Muscle of leg (tissue), 11 donors: Measurements from ENCODE around the gene KRT80. TPM values are rescaled to one million over a fixed set of nuclear protein-coding genes. Genes with fewer than 3 reads are reported as not detected.

Source experiments
- DNase-seq: peaks from one replicate; pipeline ENCODE4 v3.0.0; 2013
- H3K27ac ChIP-seq: one replicate; pipeline ENCODE4 v1.5.1; 2013; ENCODE audit warnings: mild to moderate bottlenecking, low read length, control low read depth
- H3K27me3 ChIP-seq: one replicate; pipeline ENCODE4 v1.6.1; 2013; ENCODE audit warnings: low read length; ENCODE audit not compliant: control insufficient read depth, insufficient read depth
- H3K36me3 ChIP-seq: one replicate; pipeline ENCODE4 v1.6.1; 2013; ENCODE audit warnings: low read length; ENCODE audit not compliant: control insufficient read depth, insufficient read depth
- H3K4me1 ChIP-seq: one replicate; pipeline ENCODE4 v1.6.1; 2013; ENCODE audit warnings: low read length; ENCODE audit not compliant: control insufficient read depth, insufficient read depth
- H3K4me3 ChIP-seq: one replicate; pipeline ENCODE4 v1.5.1; 2013; ENCODE audit warnings: low read length, control low read depth
- H3K9me3 ChIP-seq: replicated peaks from 2 replicates; pipeline ENCODE4 v1.6.1; 2013; ENCODE audit warnings: low read depth, low read length; ENCODE audit not compliant: control insufficient read depth
- WGBS: methylation state at CpG from one replicate; pipeline ENCODE4 v1.1.5; 2013; ENCODE audit warnings: missing lambda C conversion rate; ENCODE audit not compliant: insufficient coverage; 5-methylcytosine and 5-hydroxymethylcytosine counted together
- polyA plus RNA-seq, 8 donors: library from polyadenylated mRNA; unstranded; fragments of 120-200 nt; gene quantifications; one replicate each; pipeline versions ENCODE4 v1.2.1 to v1.2.3, GENCODE V29; 2013; ENCODE audit warnings: inconsistent platforms in 1 of 8, low replicate concordance in 1 of 8; ENCODE audit not compliant: insufficient read length in 8 of 8, insufficient read depth in 1 of 8
- total RNA-seq: library from RNA; stranded (reverse); fragments of 120-200 nt; gene quantifications from one replicate; pipeline ENCODE4 v1.2.4, GENCODE V29; 2013

KRT80 gene
- total and polyA plus RNA-seq, 9 donors = 0.62 to 5.8 (median 3.6) TPM

DNA sequence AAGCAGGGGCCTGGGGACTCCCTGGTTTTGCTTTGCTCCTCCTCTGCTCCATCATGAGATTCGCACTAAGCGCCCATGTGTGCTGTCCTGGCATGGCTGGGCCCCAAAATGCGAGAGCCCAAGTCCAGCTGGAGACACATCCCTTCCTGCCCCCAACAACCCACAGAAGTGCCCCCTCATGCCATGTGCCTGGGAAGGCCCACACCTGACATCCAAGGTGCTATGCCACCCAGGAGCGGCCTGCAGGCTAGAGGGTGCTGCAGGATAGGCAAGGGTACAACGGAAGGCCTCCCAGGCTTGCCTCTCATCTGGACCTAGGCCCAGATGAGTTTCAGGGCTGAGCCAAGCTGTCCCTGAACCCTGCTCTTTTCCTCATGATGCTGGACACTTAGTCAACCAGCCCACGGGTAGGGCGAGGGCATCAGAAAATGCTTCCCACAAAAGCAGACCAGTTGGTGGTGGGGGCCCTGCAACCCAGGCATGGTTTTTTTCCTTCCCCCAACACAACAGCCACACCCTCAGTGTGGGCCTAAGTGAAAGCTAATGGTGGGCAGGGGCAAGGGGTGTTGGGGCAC lies 13.2 kb upstream of the KRT80 start:
- no peak for DNase-seq
- Histone ChIP-seq H3K4me3 (no peak overlapping the region), H3K9me3 (no peaks in the 10 kb centered on the region), H3K4me1 (peaks cover 78% of the 10 kb centered on the region), H3K36me3 (no peaks in the 10 kb centered on the region), H3K27me3 (peaks cover 21% of the 10 kb centered on the region), H3K27ac (no peak overlapping the region)
- 91% methylated on average over 5 of the region's 7 CpGs for WGBS

- Histone ChIP-seq H3K27ac (no peak overlapping the region), H3K27me3 (peaks cover 22% of the 10 kb centered on the region), H3K36me3 (no peaks in the 10 kb centered on the region), H3K9me3 (no peaks in the 10 kb centered on the region), H3K4me1 (peaks cover 85% of the 10 kb centered on the region), H3K4me3 (no peak overlapping the region)
- DNase-seq = no peak
- WGBS = 75% methylated on average over 4 of the region's 18 CpGs
These were observed 12.5 kb upstream of the KRT80 start for GRCh38 chr12:52204095-52204930.

DNA sequence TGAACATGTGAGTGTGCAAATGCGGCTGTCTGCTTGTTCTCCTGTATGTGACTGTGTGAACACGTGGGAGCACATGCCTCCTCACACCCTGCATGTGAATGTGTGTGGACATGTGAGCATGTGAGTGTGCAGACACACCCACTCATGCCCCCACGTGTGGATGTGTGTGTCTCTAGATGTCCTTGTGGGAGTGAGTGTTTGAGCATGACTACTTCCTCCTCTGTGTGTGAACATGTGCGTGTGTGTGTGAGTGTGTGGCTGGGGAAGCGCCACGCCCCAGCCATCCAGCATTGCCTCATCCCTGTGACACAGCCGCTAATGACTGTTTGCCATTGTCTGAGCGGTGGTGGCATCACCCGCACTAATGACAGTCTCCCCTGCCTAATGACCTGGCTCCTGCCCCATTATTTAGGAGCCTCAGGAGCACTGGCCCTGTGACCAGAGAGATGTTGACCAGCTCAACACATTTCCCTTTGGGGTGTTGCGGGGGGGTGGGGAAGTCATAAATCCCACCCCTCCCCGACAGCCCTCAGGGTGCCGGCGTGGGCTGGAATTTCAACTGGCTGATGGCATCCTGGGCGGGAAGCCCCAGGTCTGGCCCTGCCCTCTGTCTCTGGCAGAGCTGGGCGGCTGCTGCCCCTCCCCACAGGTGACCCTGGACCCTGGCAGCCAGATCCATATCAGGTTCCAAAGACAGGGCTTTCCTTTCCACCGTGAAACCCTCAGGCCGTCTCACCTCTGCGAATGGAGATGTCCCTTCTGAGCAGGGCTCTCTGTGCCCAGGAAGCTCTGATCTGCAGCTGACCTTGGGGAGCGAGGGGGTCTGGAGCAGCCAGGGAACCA lies 11.5 kb upstream of the KRT80 start:
- no peaks in the 10 kb centered on the region for H3K9me3 ChIP-seq
- WGBS = 58% methylated on average over 5 of the region's 19 CpGs
- DNase-seq = peak; percentile 83
- no peak overlapping the region for H3K27ac ChIP-seq
- H3K27me3 ChIP-seq = peaks cover 15% of the 10 kb centered on the region
- H3K36me3 ChIP-seq = no peaks in the 10 kb centered on the region
- peaks cover 89% of the 10 kb centered on the region for H3K4me1 ChIP-seq
- no peak overlapping the region for H3K4me3 ChIP-seq

DNA sequence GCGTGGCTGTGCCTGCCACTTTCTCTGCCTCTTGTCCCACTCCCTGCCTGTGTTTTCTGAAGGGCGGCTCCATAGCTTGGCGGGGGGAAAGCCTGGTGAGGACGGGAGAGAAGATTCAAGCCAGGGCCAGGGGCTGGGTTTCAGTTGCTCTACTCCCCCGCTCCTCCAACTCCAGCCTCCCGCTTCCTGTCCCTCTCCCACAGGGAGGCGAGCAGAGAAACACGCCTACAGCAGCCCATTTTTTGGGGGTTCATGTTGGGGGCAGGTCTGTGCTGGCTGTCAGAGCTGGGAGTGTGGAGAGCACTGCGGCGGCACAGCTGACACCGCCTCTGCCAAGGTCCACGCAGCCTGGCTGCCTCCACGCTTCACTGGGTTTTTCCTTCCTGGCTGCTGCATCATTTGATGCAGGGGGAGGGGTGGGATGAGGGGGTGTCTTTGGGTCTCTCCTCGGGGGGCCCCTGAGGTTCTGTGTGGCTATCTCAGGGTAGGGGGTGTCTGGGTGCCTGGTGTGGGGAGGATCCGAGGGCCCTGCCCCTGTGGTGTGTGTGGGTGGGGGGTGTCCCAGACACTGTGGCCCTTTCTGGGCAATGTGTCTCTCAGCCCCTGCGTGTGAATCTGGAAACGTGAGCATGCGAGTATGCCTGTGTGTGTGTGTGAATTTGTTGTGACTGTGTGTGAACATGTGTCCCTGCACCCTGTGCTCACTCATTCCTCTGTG lies 10.7 kb upstream of the KRT80 start:
- Histone ChIP-seq H3K36me3 (no peaks in the 10 kb centered on the region), H3K27me3 (peaks cover 12% of the 10 kb centered on the region), H3K9me3 (no peaks in the 10 kb centered on the region), H3K27ac (peak overlapping the region; percentile 20), H3K4me3 (no peak overlapping the region), H3K4me1 (peaks cover 89% of the 10 kb centered on the region)
- WGBS = 19% methylated on average over 8 of the region's 18 CpGs
- peak; percentile 52 for DNase-seq

- WGBS = 36% methylated on average over 1 of the region's 3 CpGs
- Histone ChIP-seq H3K4me1 (peaks cover 82% of the 10 kb centered on the region), H3K27me3 (peaks cover 10% of the 10 kb centered on the region), H3K9me3 (no peaks in the 10 kb centered on the region), H3K27ac (no peak overlapping the region), H3K36me3 (no peaks in the 10 kb centered on the region), H3K4me3 (no peak overlapping the region)
- DNase-seq = no peak
These were observed 9.6 kb upstream of the KRT80 start for GRCh38 chr12:52201451-52201839.

DNA sequence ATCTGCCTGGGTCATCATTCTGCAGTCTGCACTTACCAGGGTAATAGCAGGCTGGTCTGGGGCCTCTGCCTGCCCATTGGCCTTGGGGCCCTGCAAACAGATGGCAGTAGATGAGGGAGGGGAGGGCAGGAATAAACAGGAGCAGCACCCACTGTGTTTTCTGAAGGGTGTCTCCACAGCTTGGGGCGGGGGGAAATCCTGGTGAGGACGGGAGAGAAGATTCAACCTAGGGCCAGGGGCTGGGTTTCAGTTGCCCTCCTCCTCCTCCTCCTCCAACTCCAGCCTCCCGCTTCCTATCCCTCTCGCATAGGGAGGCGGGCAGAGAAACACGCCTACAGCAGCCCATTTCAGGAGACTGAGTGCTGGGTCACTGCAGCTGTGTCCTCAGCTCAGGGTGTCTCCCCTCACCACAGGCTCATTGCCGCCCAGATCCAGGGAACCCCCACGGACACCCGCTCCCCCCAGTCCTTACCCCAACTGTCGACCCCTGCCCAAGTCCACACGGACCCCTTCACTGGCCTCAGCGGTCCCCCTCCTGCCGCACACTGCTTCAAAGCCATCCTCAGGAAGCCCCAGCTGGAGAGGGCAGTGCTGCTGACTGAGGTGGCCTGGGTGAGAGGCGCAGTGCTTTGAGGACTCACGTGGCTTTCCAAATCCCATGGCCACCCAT lies 9.1 kb upstream of the KRT80 start:
- Histone ChIP-seq H3K27ac (no peak overlapping the region), H3K9me3 (no peaks in the 10 kb centered on the region), H3K27me3 (peaks cover 10% of the 10 kb centered on the region), H3K36me3 (no peaks in the 10 kb centered on the region), H3K4me3 (no peak overlapping the region), H3K4me1 (peaks cover 77% of the 10 kb centered on the region)
- DNase-seq = no peak
- WGBS = 58% methylated on average over 11 of the region's 15 CpGs

DNA sequence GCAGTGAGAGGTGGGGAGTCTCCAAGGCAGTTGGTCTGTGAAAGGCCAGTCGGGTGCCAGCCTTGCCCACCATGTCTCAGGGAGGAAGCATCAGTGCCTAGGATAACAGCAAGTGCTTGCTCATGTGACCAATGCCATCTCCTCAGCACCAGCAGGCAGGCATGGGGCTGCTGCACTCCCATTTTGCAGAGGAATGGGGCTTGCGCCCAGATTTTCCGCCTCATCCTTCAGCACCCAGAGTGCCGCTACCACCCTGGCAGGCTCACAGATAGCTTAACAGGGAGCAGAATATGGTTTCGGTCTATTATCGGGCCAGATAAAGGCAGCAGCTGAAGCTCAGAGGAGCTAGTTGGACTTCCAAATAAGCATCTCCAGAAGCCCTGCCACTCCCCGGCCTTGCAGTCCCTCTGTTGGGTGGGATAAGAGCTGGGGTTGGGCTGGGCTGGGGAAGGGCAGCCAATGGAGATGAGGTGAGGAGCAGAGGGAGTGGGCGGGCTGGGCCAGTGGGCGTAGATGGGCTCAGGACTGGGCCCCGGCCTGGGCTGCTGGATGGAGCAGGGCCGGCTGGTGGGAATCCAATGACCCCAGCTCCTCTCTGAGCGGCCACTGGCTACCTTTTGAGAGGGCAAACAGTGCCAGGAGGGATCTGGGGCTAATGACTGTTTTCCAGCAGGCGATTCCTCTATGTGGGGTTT lies 8.4 kb upstream of the KRT80 start:
- WGBS = 80% methylated on average over 11 of the region's 13 CpGs
- H3K27me3 ChIP-seq = peaks cover 10% of the 10 kb centered on the region
- H3K9me3 ChIP-seq = no peaks in the 10 kb centered on the region
- no peak for DNase-seq
- H3K4me3 ChIP-seq = no peak overlapping the region
- no peaks in the 10 kb centered on the region for H3K36me3 ChIP-seq
- peaks cover 76% of the 10 kb centered on the region for H3K4me1 ChIP-seq
- H3K27ac ChIP-seq = peak overlapping the region; percentile 76

DNA sequence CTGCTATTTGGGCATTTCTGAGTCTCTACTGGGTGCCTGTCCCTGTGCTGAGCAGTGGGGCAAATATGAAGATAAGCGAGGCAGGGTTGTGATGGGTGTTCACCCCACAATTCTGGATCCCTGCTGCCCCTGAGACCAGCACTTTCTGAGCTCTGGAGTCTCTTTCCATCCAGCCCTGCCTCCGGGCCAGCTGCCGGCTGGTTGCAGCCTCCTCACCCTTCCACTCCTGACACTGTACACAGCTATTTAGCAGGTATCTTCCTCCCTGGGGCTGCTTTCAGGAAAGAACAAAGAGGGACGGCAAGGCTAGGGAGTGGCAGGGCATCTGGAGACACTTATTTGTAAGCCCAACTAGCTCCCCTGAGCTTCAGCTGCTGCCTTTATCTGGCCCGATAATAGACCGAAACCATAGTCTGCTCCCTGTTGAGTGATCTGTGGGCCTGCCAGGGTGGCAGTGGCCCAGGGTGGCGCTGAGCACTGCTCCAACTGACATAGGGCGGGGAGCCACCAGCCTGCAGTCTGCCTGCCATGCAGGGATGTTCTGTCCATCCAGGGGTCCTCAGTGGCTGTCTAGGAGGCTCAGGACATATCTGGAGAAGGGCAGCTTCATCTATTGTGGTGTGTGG lies 7.6 kb upstream of the KRT80 start:
- H3K4me1 ChIP-seq = peaks cover 78% of the 10 kb centered on the region
- 68% methylated on average over 8 of the region's 8 CpGs for WGBS
- no peak overlapping the region for H3K4me3 ChIP-seq
- peaks cover 10% of the 10 kb centered on the region for H3K27me3 ChIP-seq
- DNase-seq = no peak
- H3K27ac ChIP-seq = peak overlapping the region; percentile 76
- no peaks in the 10 kb centered on the region for H3K9me3 ChIP-seq
- no peaks in the 10 kb centered on the region for H3K36me3 ChIP-seq
